ENCODE data around the gene DGCR2. TPM values are rescaled to one million over a fixed set of nuclear protein-coding genes. Genes with fewer than 3 reads are reported as not detected.

The DGCR2 gene
- total RNA-seq, 4 donors from 2014 or later: 29.5 to 62.4 (median 30.5) TPM

- DNase-seq (ENCODE audit: low spot score) (no peak), ATAC-seq (ENCODE audit: low FRiP score) (no peak)
- no peak for TF ChIP-seq CTCF (IDR thresholded peaks at IDR 0.05)
These were observed 24.7 kb downstream of the DGCR2 start for GRCh38 chr22:19097518-19097917.

GRCh38 chr22:19096555-19096954, 25.7 kb downstream of the DGCR2 start:
- no peak for TF ChIP-seq CTCF (IDR thresholded peaks at IDR 0.05)
- no peak for ATAC-seq (ENCODE audit: low FRiP score)
- no peak for DNase-seq (ENCODE audit: low spot score)

GRCh38 chr22:19094393-19094997, 27.7 kb downstream of the DGCR2 start:
- TF ChIP-seq CTCF (IDR thresholded peaks at IDR 0.05): no peak
- no peak for ATAC-seq (ENCODE audit: low FRiP score)
- no peak for DNase-seq (ENCODE audit: low spot score)

GRCh38 chr22:19092725-19093124, 29.5 kb downstream of the DGCR2 start:
- no peak for DNase-seq (ENCODE audit: low spot score)
- no peak for ATAC-seq (ENCODE audit: low FRiP score)
- no peak for TF ChIP-seq CTCF (IDR thresholded peaks at IDR 0.05)

- no peak for ATAC-seq (ENCODE audit: low FRiP score)
- TF ChIP-seq CTCF (IDR thresholded peaks at IDR 0.05): no peak
- DNase-seq (ENCODE audit: low spot score): no peak
These were observed 31.6 kb downstream of the DGCR2 start for GRCh38 chr22:19090586-19091127.

GRCh38 chr22:19090183-19090582, 32.0 kb downstream of the DGCR2 start:
- TF ChIP-seq CTCF (IDR thresholded peaks at IDR 0.05): no peak
- DNase-seq (ENCODE audit: low spot score) (no peak), ATAC-seq (ENCODE audit: low FRiP score) (no peak)

GRCh38 chr22:19088866-19089595, 33.2 kb downstream of the DGCR2 start:
- DNase-seq (ENCODE audit: low spot score) (no peak), ATAC-seq (ENCODE audit: low FRiP score) (no peak)
- no peak for TF ChIP-seq CTCF (IDR thresholded peaks at IDR 0.05)

Data from omental fat pad (tissue), 4 donors.